Hematopoietic multipotent progenitor cell treated with erythropoietin and hydrocortisone succinate and interleukin-3 and kit ligand, for 15 days (in vitro differentiated cells): ENCODE measurements around the gene P4HA3.

Experiments
- DNase-seq: peaks from one replicate; pipeline ENCODE4 v3.0.0-alpha.2; 2015; ENCODE audit warnings: low spot score

The P4HA3 gene

GRCh38 chr11:74262725-74263124, 48.7 kb downstream of the P4HA3 start:
- DNase-seq, result no peak

GRCh38 chr11:74257959-74258553, 53.4 kb downstream of the P4HA3 start:
- DNase-seq, result no peak

DNA sequence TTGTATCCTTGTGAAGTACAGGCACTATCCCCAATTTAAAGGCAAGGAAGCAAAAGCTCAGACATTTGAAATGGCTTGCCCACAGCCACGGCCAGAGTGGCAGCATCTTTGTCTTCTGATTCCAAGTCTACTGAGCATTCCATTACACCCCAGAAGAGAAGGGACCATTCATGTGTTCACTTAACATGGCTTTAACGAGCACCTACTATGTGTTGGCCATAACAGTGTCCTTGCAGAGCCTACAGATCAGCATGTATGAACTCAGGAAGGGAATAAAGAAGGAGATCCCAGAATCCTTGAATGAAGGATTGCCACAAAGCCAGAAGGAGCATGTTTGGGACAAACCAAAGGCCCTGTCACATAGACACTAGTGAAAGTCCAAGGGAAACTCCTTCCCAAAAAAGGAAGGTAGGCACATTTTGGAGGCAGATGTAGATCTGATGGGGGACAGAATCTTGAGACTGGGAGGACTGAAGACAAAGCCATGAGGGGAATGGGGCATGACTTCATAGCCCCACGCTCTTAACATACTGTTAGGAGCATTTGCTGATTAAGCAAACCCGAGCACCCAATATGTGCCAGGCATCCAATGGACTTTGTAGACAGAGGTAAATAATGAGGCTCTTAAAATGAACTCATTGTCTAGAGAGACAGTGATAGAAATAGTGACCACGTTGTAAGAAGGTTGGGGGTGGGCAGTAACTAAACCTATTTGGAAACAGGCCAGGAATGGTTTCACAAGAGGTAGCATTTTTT, 54.9 kb downstream of the P4HA3 start:
- DNase-seq, result no peak

DNA sequence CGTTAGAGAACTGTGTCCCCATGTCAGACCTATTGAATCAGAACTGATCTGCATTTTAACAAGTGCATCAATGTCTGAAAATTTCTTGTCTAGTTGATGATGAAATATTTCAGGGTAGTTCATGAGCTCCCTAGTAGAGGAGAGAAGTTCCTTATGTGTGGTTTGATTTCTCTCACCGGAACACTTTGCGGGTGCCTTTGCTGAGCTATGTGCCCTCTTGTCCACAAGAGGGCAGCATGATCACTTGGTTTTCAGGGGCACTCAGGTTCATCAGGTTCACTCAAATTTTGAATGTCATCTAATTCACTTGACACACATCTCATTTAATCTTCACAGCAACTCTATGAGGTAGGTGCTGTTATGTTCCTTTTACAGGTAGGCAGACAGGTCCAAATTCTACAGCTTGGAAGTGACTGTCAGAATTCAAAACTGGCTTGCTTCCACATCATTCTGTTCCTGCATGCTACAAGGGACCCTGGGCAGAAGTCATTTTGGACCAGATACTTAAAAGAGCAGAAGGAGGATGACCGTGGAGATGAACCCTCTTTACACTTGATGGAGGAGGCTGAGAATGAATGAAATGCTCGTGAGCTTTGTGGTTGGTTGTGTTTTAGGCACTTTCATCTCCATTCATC, 55.6 kb downstream of the P4HA3 start:
- DNase-seq, result peak; percentile 81

DNA sequence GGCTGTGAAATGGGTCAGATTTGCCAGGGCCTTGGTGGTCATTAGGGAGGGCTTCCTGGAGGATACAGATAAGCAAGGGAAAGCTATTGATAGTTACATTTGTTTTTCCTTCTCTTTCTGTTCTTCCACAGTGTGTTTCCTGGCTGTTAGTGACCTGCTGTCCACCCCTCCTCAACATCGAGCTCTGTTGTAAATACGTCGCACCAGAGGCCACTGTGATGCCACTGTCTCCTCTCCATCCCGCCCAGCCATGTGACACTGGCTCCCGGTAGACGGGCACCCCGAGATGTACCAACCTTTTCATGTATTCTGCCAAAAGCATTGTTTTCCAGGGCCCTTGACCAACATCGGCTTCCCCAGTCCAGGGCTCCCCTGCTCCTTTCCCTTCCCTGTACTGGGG, 58.1 kb downstream of the P4HA3 start:
- no peak for DNase-seq

- DNase-seq, result no peak
These were observed 61.9 kb downstream of the P4HA3 start for GRCh38 chr11:74249496-74249895.

DNA sequence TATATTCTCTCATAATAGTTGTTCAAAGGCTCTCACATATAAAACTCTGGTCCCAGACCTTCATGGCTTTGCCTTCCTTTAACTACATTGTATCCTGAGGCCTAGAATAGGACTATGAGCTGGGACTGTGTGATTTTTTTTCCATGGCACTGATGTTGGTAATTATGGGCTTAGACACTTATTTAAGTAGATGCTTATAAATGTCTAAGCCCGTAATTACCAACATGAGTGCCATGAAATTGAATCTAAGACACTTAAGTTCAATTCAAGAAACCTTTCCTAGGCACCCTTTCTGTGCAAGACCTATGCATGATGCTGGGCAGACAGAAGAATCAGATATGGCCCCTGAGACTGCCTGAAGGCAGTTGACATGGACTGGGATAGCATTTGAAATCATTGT, 63.0 kb downstream of the P4HA3 start:
- no peak for DNase-seq

DNA sequence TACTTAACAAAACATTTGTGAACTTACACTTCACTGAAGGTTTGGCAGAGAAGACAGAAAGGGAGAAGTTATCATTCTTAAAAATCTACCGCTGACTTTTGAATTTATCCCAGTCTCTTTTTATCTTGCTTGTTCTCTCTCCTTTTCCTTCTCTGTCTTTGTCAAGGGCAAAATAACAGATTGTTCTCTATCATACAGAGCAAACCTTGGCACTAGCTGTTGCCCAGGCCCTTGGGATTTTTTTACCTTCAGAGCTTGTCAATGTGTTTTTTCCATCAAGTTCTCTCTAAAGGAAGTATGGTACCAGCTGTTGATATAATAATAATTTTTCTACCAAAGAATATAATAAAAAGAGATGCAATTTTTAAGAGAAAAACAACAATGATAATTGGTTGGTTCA, 73.2 kb downstream of the P4HA3 start:
- no peak for DNase-seq

DNA sequence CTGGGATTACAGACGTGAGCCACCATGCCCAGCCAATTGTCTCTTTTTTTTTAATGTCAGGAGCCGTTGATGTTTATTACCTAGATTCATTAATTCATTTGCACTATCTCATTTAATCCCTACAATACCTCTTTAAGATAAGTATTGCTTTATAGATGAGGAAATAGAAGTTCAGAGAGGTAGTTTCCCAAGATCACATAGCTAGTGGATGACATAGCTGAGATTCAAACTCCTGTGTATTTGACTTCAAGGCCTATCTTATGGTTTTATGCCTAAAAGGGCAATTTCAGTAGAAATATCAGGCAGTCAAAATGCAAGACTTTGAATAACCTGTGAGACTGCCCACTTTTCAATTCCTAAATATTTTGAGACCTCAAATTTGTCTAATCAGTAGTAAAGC, 73.9 kb downstream of the P4HA3 start:
- DNase-seq, result no peak

DNA sequence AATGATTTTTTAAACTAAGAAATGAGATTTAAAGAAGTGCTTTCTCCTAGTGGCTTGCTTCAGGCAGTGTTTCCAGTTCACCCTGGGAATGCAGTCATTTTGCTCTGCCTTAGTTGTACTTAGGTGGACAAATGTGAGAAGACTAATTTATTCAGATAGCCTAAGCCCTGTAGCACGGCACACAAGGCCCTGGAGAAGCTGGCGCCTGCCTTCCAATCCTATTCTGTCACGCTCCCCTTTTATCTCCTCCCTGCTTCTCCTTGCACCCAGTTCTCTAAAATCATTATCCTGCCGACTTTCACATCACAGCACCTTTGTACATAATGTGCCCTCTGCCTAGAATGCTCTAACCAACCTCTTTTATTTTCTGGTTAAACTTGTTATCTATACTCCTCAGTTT, 76.3 kb downstream of the P4HA3 start:
- no peak for DNase-seq

DNA sequence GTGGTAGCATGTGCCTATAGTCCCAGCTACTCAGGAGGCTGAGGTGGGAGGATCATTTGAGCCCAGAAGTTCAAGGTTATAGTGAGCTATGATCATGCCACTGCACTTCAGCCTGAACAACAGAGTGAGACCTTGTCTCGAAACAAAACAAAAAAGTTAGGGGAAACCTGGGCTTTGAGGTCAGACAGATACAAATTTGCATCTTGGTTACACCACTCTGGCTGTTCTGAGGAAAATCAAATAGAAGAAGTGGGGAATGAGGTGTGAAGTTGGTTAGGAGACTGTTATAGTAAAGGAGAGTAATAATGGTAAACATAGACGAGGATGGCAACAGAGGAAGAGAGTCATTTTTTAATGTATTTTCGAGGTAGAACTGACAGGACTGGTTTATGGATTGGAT, 77.8 kb downstream of the P4HA3 start:
- no peak for DNase-seq

GRCh38 chr11:74232311-74232950, 79.0 kb downstream of the P4HA3 start:
- no peak for DNase-seq

GRCh38 chr11:74226907-74227306, 84.5 kb downstream of the P4HA3 start:
- peak; percentile 50 for DNase-seq

GRCh38 chr11:74225565-74225964, 85.9 kb downstream of the P4HA3 start:
- no peak for DNase-seq

GRCh38 chr11:74221816-74222215, 89.6 kb downstream of the P4HA3 start:
- DNase-seq, result no peak

- DNase-seq, result no peak
These were observed 91.1 kb downstream of the P4HA3 start for GRCh38 chr11:74220376-74220775.
